Stimulated activated CD8-positive, alpha-beta memory T cell treated with anti-CD3 and anti-CD28 coated beads, Interleukin-4, amount 100 ng/mL, for 1 hour (primary cell): ENCODE measurements around the gene SLC10A1.

Source experiments
- DNase-seq, 2 donors: peaks; one replicate each; pipeline ENCODE4 v3.0.0-alpha.2; 2020; ENCODE audit warnings: low read depth in 2 of 2, low spot score in 1 of 2

Gene SLC10A1

DNA sequence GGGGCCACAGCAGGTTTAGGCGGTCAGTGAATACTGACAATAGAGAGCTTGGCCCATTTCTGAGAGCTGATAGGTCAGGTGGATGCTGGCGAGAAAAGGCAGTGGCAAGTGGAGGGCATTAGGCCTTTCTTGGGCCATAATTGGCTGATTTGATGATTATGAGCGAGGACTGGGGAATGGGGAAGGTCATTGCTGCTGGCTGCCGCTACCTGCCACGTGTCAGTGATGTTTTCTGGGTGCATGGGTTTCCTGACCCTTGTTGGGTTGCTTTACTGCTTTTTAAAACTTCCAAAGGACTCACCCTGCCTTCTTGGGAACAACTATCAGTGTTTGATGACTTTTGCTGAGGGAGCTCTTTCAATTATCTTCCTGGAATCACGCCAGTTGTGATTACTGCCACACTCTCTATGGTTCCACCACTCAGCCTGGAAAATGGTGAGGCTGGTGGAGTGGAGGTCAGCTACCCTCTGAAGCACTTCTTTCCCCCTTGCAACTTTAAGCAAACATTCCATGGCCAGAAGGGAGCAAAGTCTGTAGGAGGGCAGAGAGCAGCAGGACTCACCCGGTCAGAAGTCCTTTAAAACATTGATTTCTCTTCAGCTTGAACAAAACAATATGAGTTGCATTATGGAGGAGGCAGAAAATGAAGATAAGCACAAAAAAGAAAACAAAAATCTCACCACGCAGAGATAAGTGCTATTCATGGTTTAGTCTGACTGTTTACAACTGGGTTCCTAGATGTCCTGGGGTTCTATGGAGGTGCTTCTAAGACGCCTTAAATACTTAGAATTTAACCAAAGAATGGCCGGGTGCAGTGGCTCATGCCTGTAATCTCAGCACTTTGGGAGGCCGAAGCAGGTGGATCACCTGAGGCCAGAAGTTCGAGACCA is 12.1 kb upstream of the SLC10A1 start:
- DNase-seq = no peak

DNA sequence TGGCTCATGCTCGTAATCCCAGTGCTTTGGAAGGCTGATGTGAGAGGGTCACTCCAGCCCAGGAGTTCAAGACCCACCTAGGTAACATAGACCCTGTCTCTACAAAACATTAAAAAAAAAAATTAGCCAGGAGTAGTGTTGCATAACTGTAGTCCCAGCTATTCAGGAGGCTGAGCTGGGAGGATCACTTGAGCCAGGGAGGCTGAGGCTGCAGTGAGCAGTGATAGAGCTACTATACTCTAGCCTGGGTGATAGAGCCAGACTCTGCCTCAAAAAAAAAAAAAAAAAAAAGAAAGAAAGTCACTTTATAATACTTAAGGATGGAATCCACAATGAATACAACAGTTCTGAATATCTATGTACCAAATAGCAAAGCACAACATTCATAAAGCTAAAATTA is 10.2 kb upstream of the SLC10A1 start:
- DNase-seq = no peak

- no peak for DNase-seq
Observed at GRCh38 chr14:69804902-69805301, 7.9 kb upstream of the SLC10A1 start.

GRCh38 chr14:69803753-69804152 is 6.7 kb upstream of the SLC10A1 start:
- DNase-seq = no peak

DNA sequence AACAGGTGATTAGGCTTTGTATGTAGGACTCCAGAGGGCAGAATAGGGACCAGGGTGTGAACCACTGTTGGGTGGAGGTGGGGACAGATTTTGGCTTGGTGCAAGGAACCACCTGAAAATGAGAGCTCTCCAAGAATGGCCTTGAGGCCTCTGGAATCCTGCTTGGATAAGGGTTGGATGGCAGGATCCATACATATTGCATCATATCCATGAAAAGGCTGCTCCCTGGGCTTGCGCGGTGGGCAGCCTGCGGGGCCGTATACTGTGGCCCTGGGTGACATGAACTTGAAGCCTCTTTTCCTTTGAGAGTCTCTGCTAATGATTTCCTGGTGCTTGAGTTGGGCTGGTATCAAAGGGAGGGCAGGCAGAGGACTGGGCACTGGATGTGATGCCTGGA is 1.3 kb upstream of the SLC10A1 start:
- DNase-seq = no peak

- no peak for DNase-seq
Observed at GRCh38 chr14:69797573-69798338, 715 bp upstream of the SLC10A1 start.

- no peak for DNase-seq
Observed at GRCh38 chr14:69795691-69796090, 1.4 kb downstream of the SLC10A1 start.

DNA sequence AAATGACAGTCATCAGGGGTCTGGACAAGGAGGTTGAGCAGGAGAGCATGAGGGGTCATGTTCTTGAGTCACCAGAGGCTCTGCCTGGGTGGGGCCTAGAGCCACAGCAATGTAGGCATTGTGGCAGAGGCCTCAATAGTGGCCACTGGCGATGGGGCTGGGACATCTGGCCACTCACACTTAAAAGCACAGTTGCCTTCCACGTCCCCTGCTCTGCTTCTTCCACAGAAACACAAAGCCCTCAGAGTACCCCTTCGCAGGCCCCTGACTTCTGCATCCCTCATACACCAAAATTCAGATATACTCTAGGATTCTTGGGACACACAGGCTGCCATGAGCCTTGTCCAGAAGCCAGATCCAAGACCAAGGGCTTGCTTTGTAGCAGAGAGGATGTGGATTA is 2.2 kb downstream of the SLC10A1 start:
- DNase-seq = no peak

GRCh38 chr14:69792887-69793421 is 4.1 kb downstream of the SLC10A1 start:
- no peak for DNase-seq

GRCh38 chr14:69789118-69789640 is 7.9 kb downstream of the SLC10A1 start:
- DNase-seq = no peak

DNA sequence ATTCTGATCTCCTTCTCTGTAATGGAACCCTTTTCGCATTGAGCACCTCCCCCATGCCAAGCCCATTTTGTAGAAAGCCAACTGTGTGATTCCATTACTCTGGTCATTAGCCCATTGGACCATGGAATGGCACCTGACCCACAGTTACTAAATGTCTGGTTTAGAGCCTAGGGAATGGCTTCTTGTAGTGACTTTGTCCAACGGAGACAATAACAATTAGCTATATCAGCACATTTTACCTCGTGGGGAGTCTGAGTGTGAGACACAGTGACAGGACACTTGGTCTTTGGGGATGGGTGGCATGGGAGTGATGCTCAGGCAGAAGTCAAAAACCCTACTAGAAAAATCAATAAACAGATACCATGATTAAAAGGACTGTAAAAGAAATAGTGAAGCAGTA is 10.4 kb downstream of the SLC10A1 start:
- DNase-seq = no peak

DNA sequence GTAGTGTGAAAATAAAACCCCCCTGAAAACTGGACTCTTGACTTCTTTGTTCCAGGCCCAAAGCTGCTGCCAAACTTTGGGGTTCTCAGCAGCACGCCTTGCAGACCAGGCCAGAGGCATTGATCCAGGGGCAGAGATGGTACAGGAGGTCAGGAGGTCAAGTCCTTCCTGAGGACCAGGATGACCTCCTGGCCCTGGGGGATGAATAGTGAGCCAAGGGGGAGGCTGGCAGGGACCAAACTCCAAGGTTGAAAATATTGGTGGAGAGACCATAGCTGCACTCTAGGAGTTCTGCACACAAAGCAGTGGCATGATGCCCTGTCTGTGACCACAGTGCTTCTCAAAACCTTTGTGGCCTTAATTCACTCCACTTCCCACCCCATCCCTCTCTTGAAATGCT is 12.1 kb downstream of the SLC10A1 start:
- DNase-seq = no peak

- DNase-seq = no peak
Observed at GRCh38 chr14:69780952-69781351, 16.1 kb downstream of the SLC10A1 start.

DNA sequence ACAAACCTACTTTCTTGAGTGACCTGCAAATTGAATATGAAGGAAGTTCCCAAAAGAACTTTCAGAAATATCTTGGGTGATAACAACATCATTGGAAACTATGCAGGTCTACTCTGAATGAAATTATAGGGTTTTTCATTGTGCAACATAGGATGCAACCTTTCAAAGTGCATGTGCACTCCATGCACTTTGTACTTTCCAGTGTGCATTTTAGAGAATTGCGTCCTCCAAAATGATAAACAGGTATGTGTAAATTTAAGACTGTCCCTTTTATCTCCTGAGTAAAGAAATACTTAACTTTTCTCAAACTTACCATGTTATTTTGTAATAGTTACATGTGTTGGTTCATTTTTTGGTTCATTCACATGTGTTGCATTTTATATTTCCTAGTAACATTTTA is 16.9 kb downstream of the SLC10A1 start:
- no peak for DNase-seq

DNA sequence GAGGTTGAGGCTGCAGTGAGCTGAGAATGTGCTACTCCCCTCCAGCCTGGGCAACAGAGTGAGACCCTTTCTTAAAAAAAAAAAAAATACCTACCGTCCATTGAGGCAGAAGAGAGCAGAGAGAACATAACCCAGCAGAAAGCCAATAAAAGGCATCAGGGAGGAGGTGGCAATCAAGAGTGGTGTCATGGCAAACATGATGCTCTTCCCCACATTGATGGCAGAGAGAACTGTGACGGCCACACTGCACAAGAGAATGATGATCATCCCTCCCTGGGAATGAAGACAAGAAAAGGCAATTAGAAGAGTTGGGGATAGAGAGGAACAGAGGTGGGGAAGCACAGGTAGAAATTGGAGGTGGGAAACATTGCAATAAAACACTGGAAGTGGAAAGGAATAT is 18.0 kb downstream of the SLC10A1 start:
- no peak for DNase-seq

DNA sequence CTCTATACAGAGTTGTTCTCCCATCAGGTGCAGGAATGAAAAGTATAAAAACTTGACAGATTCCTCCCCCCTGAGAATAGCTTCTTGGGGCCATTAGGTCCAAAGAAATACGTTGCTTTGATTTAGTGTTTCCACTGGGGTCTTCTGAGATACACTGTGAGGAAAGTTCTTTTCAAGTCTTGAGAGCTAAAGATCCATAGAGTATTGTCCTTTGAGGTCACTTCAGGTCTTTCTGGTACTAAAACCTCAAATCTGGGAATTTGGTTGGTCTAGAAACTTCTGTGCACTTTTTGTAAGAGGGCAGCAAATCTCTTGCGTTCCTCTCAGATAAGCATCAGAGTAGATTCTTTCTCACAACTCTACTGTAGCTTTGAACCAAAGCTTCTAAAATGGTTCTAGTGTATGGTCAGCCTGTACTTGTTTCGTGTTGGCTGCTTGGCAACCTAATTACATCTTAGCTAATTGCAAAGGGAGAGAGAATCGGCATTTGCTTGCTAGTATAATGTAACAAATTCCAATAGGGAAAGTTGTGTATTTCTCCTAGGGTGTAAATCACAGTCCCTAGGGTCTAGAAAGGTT is 20.1 kb downstream of the SLC10A1 start:
- no peak for DNase-seq

DNA sequence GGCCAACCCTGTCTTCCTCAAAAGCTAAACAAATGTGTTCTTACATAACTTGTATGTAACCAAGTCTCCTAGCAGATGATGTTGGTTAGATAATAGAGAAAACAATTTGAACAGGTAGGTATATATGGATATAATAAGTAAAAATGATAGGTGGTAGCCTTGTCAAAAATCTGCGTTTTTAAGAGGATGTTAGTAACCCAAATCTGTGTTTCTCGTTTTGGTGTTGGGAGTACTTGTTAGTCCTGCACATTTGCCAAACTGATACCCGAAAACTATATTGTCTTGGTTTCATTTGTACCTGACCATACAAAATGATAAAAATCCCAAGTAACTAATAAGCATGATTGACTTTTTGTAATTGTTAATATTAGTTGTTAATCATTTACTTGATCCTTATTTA is 22.0 kb downstream of the SLC10A1 start:
- DNase-seq = no peak

DNA sequence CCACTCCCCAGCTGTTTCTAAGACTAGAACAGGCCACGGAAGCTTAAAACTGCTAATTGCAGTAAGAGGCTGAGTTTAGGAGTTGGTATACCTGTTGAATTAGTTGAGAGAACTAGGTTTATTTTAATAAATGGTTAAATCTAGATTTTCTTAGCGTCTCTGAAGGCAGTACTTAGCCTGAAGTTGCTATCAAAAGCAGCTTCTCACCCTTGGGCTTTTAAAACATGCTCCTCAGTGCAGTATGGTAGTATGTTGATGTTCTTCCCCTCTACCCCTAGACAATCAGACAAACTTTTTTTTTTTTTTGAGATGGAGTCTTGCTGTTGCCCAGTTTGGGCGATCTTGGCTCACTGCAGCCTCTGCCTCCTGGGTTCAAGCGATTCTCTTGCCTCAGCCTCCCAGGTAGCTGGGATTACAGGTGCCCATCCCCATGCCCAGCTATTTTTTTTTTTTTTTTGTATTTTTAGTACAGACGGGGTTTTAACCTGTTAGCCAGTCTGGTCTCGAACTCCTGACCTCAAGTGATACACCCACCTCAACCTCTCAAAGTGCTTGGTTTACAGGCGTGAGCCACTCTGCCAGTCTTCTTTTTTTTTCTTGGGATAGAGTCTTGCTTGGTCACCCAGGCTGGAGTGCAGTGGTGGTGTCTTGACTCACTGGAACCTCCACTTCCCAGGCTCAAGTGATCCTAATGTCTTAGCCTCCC is 23.3 kb downstream of the SLC10A1 start:
- DNase-seq = no peak

DNA sequence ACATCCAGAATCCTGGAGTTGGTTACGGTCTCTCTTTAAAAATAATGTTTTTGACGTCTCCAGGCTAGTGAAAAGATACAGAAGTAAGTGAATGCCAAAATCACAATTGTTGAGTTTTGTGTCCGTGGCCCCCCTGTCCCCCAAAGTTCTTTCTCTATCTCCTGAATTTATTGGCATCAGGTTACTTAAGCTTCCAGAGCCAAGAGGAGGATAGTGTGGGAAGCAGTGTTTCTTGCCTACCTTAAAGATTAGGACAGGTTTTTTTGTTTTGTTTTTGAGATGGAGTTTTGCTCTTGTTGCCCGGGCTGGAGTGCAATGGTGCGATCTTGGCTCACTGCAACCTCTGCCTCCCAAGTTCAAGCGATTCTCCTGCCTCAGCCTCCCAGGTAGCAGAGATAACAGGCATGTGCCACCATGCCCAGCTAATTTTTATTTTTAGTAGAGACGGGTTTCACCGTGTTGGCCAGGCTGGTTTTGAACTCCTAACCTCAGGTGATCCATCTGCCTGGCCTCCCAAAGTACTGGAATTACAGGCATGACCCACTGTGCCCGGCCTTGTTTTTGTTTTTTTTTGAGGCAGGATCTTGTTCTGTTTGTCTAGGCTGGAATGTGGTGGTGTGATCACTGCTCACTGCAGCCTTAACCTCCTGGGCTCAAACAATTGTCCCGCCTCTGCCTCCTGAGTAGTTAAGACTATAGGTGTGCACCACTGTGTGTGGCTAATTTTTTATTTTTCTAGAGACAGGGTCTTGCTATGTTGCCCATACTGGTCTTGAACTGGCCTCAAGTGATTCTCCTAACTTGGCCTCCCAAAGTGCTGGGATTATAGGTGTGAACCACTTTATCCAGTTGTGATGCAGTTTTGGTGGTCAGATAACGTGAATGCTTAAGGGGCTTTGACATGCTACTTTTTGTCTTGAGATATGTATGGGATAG is 24.7 kb downstream of the SLC10A1 start:
- DNase-seq = no peak

- no peak for DNase-seq
Observed at GRCh38 chr14:69771136-69771535, 25.9 kb downstream of the SLC10A1 start.
